GM12878 (cell line): ENCODE measurements around the gene RAPGEF1. TPM values are rescaled to one million over a fixed set of nuclear protein-coding genes. Genes with fewer than 3 reads are reported as not detected.

ENCODE experiments used
- ATAC-seq: fragments of 200-7000 bp; cut with Tn5 transposase; 3 replicates; pipeline ENCODE4 v1.9.1; 2020; ENCODE audit warnings: mild to moderate bottlenecking, moderate library complexity
- BruUV-seq: library from RNA; stranded (reverse); fragments of 400-500 nt; replicated peaks from 2 replicates; lab custom pipeline; 2021; lab: Mats Ljungman, UMichigan
- CTCF ChIA-PET: fragments of 300-600 bp; sonication (Branson Sonifier 250); formaldehyde crosslinking; extraction: SDS; loops from one replicate; lab custom pipeline; 2021; ENCODE audit warnings: inconsistent platforms; lab: Yijun Ruan, JAX
- POLR2A ChIA-PET: fragments of 350-600 bp; formaldehyde crosslinking; extraction: SDS; loops from one replicate; lab custom pipeline; 2021; ENCODE audit warnings: inconsistent platforms; lab: Charles Lee
- RAD21 ChIA-PET: fragments of 300-600 bp; sonication (Branson Sonifier 250); formaldehyde crosslinking; loops from one replicate; lab custom pipeline; 2023; ENCODE audit warnings: antibody characterized with exemption; ENCODE audit not compliant: unreplicated experiment; lab: Charles Lee
- SMC1A ChIA-PET: fragments of 300-600 bp; sonication (Branson Sonifier 250); formaldehyde crosslinking; loops from one replicate; lab custom pipeline; 2023; ENCODE audit not compliant: unreplicated experiment, uncharacterized antibody; lab: Charles Lee
- DNase-seq: peaks from one replicate; pipeline ENCODE4 v3.0.0-alpha.2; 2011; ENCODE audit warnings: low read depth, low spot score
- FAIRE-seq: peaks from 3 replicates; lab custom pipeline; 2011; peaks lifted over from hg19 to GRCh38; lab: Jason Lieb, UNC
- H2AFZ ChIP-seq: 2 replicates; pipeline ENCODE4 v1.6.0; 2011; ENCODE audit warnings: low read depth, low read length, control low read depth; ENCODE audit not compliant: control insufficient read depth
- H3K27ac ChIP-seq: 2 replicates; pipeline ENCODE4 v1.5.1; 2011; ENCODE audit warnings: control low read depth; ENCODE audit not compliant: control insufficient read depth, insufficient read depth
- H3K27me3 ChIP-seq, 2 experiments: replicated peaks in 1 of 2; 2 replicates each; pipeline versions ENCODE4 v1.6.0 to v1.6.1; 2011; ENCODE audit warnings: low read length in 1 of 2; ENCODE audit not compliant: control insufficient read depth in 2 of 2, insufficient read depth in 2 of 2
- H3K36me3 ChIP-seq, 2 experiments: 2 replicates each; pipeline ENCODE4 v1.5.1; 2011; ENCODE audit warnings: low read length in 1 of 2; ENCODE audit not compliant: control insufficient read depth in 2 of 2, insufficient read depth in 2 of 2
- H3K4me1 ChIP-seq: 2 replicates; pipeline ENCODE4 v1.6.1; 2011; ENCODE audit warnings: mild to moderate bottlenecking, low read length, moderate library complexity, mixed read lengths; ENCODE audit not compliant: control insufficient read depth, insufficient read depth
- H3K4me2 ChIP-seq: 2 replicates; pipeline ENCODE4 v1.6.0; 2011; ENCODE audit warnings: control low read depth; ENCODE audit not compliant: control insufficient read depth, insufficient read depth
- H3K4me3 ChIP-seq: fragments of 200-600 bp; sonication (generic); 2 replicates; pipeline ENCODE4 v1.5.1; 2016
- H3K79me2 ChIP-seq: 2 replicates; pipeline ENCODE4 v1.6.0; 2011; ENCODE audit warnings: low read length; ENCODE audit not compliant: control insufficient read depth, insufficient read depth
- H3K9ac ChIP-seq: 2 replicates; pipeline ENCODE4 v1.8.0; 2011; ENCODE audit warnings: low read length, control low read depth, mixed read lengths; ENCODE audit not compliant: control insufficient read depth, insufficient read depth
- H3K9me3 ChIP-seq: replicated peaks from 3 replicates; pipeline ENCODE4 v1.5.1; 2011; ENCODE audit warnings: mild to moderate bottlenecking, low read length; ENCODE audit not compliant: control insufficient read depth, insufficient read depth
- H4K20me1 ChIP-seq: 2 replicates; pipeline ENCODE4 v1.6.0; 2011; ENCODE audit not compliant: control insufficient read depth, insufficient read depth
- BHLHE40 ChIP-seq, 2 experiments: fragments of 450-650 bp in 1 of 2; IDR thresholded peaks; 2 replicates each; pipeline ENCODE4 v1.6.1; 2011 to 2017; ENCODE audit warnings: low read depth in 2 of 2, borderline replicate concordance in 1 of 2, improper control_type of control experiment in 1 of 2, low read length in 1 of 2, mild to moderate bottlenecking in 1 of 2
- DPF2 ChIP-seq: fragments of 450-650 bp; IDR thresholded peaks from 2 replicates; pipeline ENCODE4 v1.6.1; 2017; ENCODE audit warnings: mild to moderate bottlenecking
- EP300 ChIP-seq, 2 experiments: fragments of 150-350 bp in 1 of 2; IDR thresholded peaks; 2 replicates each; pipeline ENCODE4 v1.6.1; 2011 to 2012; ENCODE audit warnings: low read depth in 2 of 2, low read length in 2 of 2, borderline replicate concordance in 1 of 2, improper control_type of control experiment in 1 of 2, inconsistent platforms in 1 of 2; ENCODE audit not compliant: control insufficient read depth in 1 of 2
- ETV6 ChIP-seq, 2 experiments: fragments of 450-650 bp in 1 of 2; IDR thresholded peaks in 1 of 2; conservative IDR thresholded peaks in 1 of 2; 2 replicates each; pipeline ENCODE4 v1.6.1; 2014; ENCODE audit warnings: antibody characterized with exemption in 1 of 2, borderline replicate concordance in 1 of 2, low read depth in 1 of 2, mild to moderate bottlenecking in 1 of 2, moderate library complexity in 1 of 2
- EZH2 ChIP-seq: IDR thresholded peaks from 2 replicates; pipeline ENCODE4 v1.6.1; 2012; ENCODE audit warnings: low read depth, mild to moderate bottlenecking, control low read depth, inconsistent platforms, low read length, borderline replicate concordance; ENCODE audit not compliant: control insufficient read depth
- FOS ChIP-seq: IDR thresholded peaks from 3 replicates; pipeline ENCODE4 v1.6.1; 2011; ENCODE audit warnings: borderline replicate concordance; ENCODE audit not compliant: insufficient read length; ENCODE audit errors: extremely low read depth
- FOXM1 ChIP-seq: IDR thresholded peaks from 2 replicates; pipeline ENCODE4 v1.6.1; 2012; ENCODE audit warnings: low read depth, mild to moderate bottlenecking, inconsistent platforms, low read length, moderate library complexity
- HDAC2 ChIP-seq: fragments of 200-600 bp; sonication (generic); IDR thresholded peaks from 2 replicates; pipeline ENCODE4 v1.6.1; 2017
- HDAC6 ChIP-seq: fragments of 200-600 bp; sonication (generic); IDR thresholded peaks from one replicate; pipeline ENCODE4 v1.8.0; 2017; ENCODE audit warnings: antibody characterized with exemption; ENCODE audit not compliant: unreplicated experiment
- IKZF1 ChIP-seq: fragments of 450-650 bp; conservative IDR thresholded peaks from 2 replicates; pipeline ENCODE4 v1.6.1; 2017; ENCODE audit warnings: antibody characterized with exemption, mild to moderate bottlenecking
- KDM1A ChIP-seq: fragments of 200-600 bp; sonication (generic); IDR thresholded peaks from 2 replicates; pipeline ENCODE4 v1.6.1; 2016; ENCODE audit warnings: borderline replicate concordance
- MTA2 ChIP-seq: fragments of 450-650 bp; IDR thresholded peaks from 2 replicates; pipeline ENCODE4 v1.6.1; 2016; ENCODE audit warnings: low read depth, mild to moderate bottlenecking, moderate library complexity
- SMAD1 ChIP-seq: fragments of 450-650 bp; IDR thresholded peaks from 2 replicates; pipeline ENCODE4 v1.6.1; 2018; ENCODE audit warnings: mild to moderate bottlenecking, low read depth; ENCODE audit not compliant: partially characterized antibody
- YBX1 ChIP-seq: fragments of 450-650 bp; IDR thresholded peaks from 2 replicates; pipeline ENCODE4 v1.6.1; 2016; ENCODE audit warnings: antibody characterized with exemption
- ZNF207 ChIP-seq: fragments of 450-650 bp; IDR thresholded peaks from 2 replicates; pipeline ENCODE4 v1.6.1; 2014; ENCODE audit warnings: antibody characterized with exemption, mild to moderate bottlenecking, borderline replicate concordance
- WGBS: methylation state at CpG from one replicate; pipeline ENCODE4 v1.1.6; 2016; ENCODE audit warnings: low lambda C conversion rate; ENCODE audit not compliant: insufficient replicate concordance, insufficient coverage; ENCODE audit errors: missing lambda C conversion rate; 5-methylcytosine and 5-hydroxymethylcytosine counted together
- in situ Hi-C: fragments of 300-500 bp; cut with MboI; formaldehyde crosslinking; loops from 9 replicates; pipeline ENCODE4 v1.14.3; 2018; ENCODE audit warnings: mixed read lengths
- intact Hi-C: fragments of 100-400 bp; cut with micrococcal nuclease; formaldehyde crosslinking; loops from one replicate; pipeline ENCODE4 v1.14.2; 2022; ENCODE audit not compliant: unreplicated experiment
- polyA plus RNA-seq, 11 experiments: library from polyadenylated mRNA; depleted of rRNA in 4 of 11; unstranded in 6 of 11; stranded (reverse) in 5 of 11; fragments of >200 nt; fragmentation: Nextera tagmentation in 4 of 11; fragmentation: Illumina TruSeq in 1 of 11; extraction: Ambion mirVana in 4 of 11; extraction: Trizol in 1 of 11; gene quantifications; 1 replicate in 1 of 11; 2 replicates in 10 of 11; pipeline versions ENCODE4 v1.2.1 to v1.2.3, GENCODE V29; 2011 to 2016; ENCODE audit warnings: inconsistent platforms in 2 of 11, missing spikeins in 2 of 11, low read depth in 1 of 11
- total RNA-seq, 4 experiments: library from RNA; depleted of rRNA in 3 of 4; stranded (reverse); fragments of >200 nt in 3 of 4; fragmentation: Illumina TruSeq in 1 of 4; extraction: Trizol in 1 of 4; gene quantifications; 2 replicates each; pipeline versions ENCODE4 v1.2.1 to v1.2.3, GENCODE V29; 2013 to 2021

RAPGEF1 gene
- total and polyA plus RNA-seq, 10 of the 15 experiments (the other 5 are each of a cell fraction or from before 2014, with no cell fraction given): 0.42 to 113 (median 45.9) TPM

GRCh38 chr9:131672451-131672850, 67.4 kb downstream of the RAPGEF1 start:
- ATAC-seq: no peak
- Histone ChIP-seq H3K9ac (no peak overlapping the region), H2AFZ (no peak overlapping the region), H4K20me1 (no peaks in the 10 kb centered on the region), H3K79me2 (peaks cover 100% of the 10 kb centered on the region), H3K36me3 (peaks cover 0 to 5% of the 10 kb centered on the region in 2 experiments; a peak in 3 of 4 replicates), H3K27me3 (no peaks in the 10 kb centered on the region), H3K27ac (peak overlapping the region; percentile 33), H3K4me1 (peaks cover 82% of the 10 kb centered on the region), H3K4me2 (peak overlapping the region; percentile 9), H3K9me3 (no peaks in the 10 kb centered on the region), H3K4me3 (no peak overlapping the region)
- FAIRE-seq: no peak
- RAD21 ChIA-PET: interaction anchor here (1.0 to 11.0 kb wide), 3 partner anchors 30 to 59 kb away, joined by 3 to 408 read pairs (median 3); partner anchors contain the start of gene RAPGEF1
- TF ChIP-seq KDM1A: no peak
- no peak for TF ChIP-seq EP300 (IDR thresholded peaks at IDR 0.05; ENCODE audit: borderline replicate concordance in 1 of 2, control insufficient read depth in 1 of 2, low read depth in 2 of 2, low read length in 2 of 2)
- no peak for TF ChIP-seq ZNF207
- TF ChIP-seq FOS: no peak
- TF ChIP-seq FOXM1: no peak
- no peak for TF ChIP-seq ETV6 (conservative IDR thresholded peaks at IDR 0.05 in 1 of 2, IDR thresholded peaks at IDR 0.05 in 1 of 2; ENCODE audit: borderline replicate concordance in 1 of 2, low read depth in 1 of 2)
- no peak for TF ChIP-seq HDAC2
- no peak for TF ChIP-seq BHLHE40 (IDR thresholded peaks at IDR 0.05; ENCODE audit: borderline replicate concordance in 1 of 2, low read depth in 2 of 2, low read length in 1 of 2)
- no peak for TF ChIP-seq YBX1
- TF ChIP-seq SMAD1: no peak
- no peak for TF ChIP-seq EZH2
- no peak for TF ChIP-seq MTA2
- TF ChIP-seq DPF2: no peak
- no peak for TF ChIP-seq IKZF1
- TF ChIP-seq HDAC6: no peak
- POLR2A ChIA-PET: interaction anchor here (0.9 to 12.1 kb wide), 4 partner anchors 9 to 60 kb away, joined by 3 to 271 read pairs (median 4); partner anchors contain the start of gene RAPGEF1
- 17% methylated on average over 4 of the region's 4 CpGs for WGBS
- CTCF ChIA-PET: interaction anchor here (1.0 to 11.6 kb wide), 2 partner anchors 47 to 61 kb away, joined by 4 to 197 read pairs; partner anchors contain the start of gene RAPGEF1
- intact Hi-C loops (no loop called here), in situ Hi-C loops (no loop called here)
- DNase-seq: no peak
- SMC1A ChIA-PET: interaction anchor here (0.8 to 21.1 kb wide), 6 partner anchors 12 to 60 kb away, joined by 4 to 535 read pairs (median 5); partner anchors contain the start of gene RAPGEF1
- BruUV-seq: no TSS peak
